Keratinocyte (primary cell): ENCODE results near the gene SLC5A7. TPM values are rescaled to one million over a fixed set of nuclear protein-coding genes. Genes with fewer than 3 reads are reported as not detected.

ENCODE experiments used
- DNase-seq: peaks from one replicate; pipeline ENCODE4 v3.0.0-alpha.2; 2011; ENCODE audit warnings: low read depth, missing footprints, low spot score
- FAIRE-seq: peaks from 2 replicates; lab custom pipeline; 2011; peaks lifted over from hg19 to GRCh38; lab: Jason Lieb, UNC
- H2AFZ ChIP-seq: 2 replicates; pipeline ENCODE4 v1.6.0; 2012; ENCODE audit warnings: low read length, control low read depth, inconsistent platforms; ENCODE audit not compliant: control insufficient read depth
- H3K27ac ChIP-seq: 2 replicates; pipeline ENCODE4 v1.5.1; 2011; ENCODE audit warnings: low read length; ENCODE audit not compliant: control insufficient read depth, insufficient read depth
- H3K27me3 ChIP-seq: 3 replicates; pipeline ENCODE4 v1.6.0; 2011; ENCODE audit warnings: low read length; ENCODE audit not compliant: control insufficient read depth, insufficient read depth; ENCODE audit errors: extremely low read depth
- H3K36me3 ChIP-seq, 2 experiments: 2 replicates in 1 of 2; 3 replicates in 1 of 2; pipeline ENCODE4 v1.5.1; 2011; ENCODE audit warnings: low read length in 2 of 2, mild to moderate bottlenecking in 1 of 2; ENCODE audit not compliant: control insufficient read depth in 2 of 2, insufficient read depth in 2 of 2; ENCODE audit errors: extremely low read depth in 1 of 2
- H3K4me1 ChIP-seq: 3 replicates; pipeline ENCODE4 v1.5.1; 2011; ENCODE audit warnings: low read length; ENCODE audit not compliant: control insufficient read depth, insufficient read depth; ENCODE audit errors: extremely low read depth
- H3K4me2 ChIP-seq: 3 replicates; pipeline ENCODE4 v1.6.0; 2011; ENCODE audit warnings: low read depth, low read length; ENCODE audit not compliant: control insufficient read depth, insufficient read depth; ENCODE audit errors: extremely low read depth
- H3K4me3 ChIP-seq, 3 experiments: fragments of 200-600 bp in 1 of 3; sonication (generic) in 1 of 3; 2 replicates in 2 of 3; 3 replicates in 1 of 3; pipeline ENCODE4 v1.5.1; 2011 to 2016; ENCODE audit warnings: low read length in 3 of 3, mild to moderate bottlenecking in 3 of 3, control low read depth in 2 of 3, inconsistent platforms in 1 of 3, low read depth in 1 of 3, mixed read lengths in 1 of 3, mixed run types in 1 of 3, moderate library complexity in 1 of 3; ENCODE audit not compliant: control insufficient read depth in 2 of 3, insufficient read depth in 2 of 3; ENCODE audit errors: extremely low read depth in 1 of 3
- H3K79me2 ChIP-seq: 2 replicates; pipeline ENCODE4 v1.6.0; 2012; ENCODE audit warnings: low read length; ENCODE audit not compliant: control insufficient read depth, insufficient read depth
- H3K9ac ChIP-seq: 3 replicates; pipeline ENCODE4 v1.6.0; 2011; ENCODE audit warnings: low read length; ENCODE audit not compliant: control insufficient read depth, insufficient read depth; ENCODE audit errors: extremely low read depth
- H3K9me1 ChIP-seq: 3 replicates; pipeline ENCODE4 v1.6.0; 2011; ENCODE audit warnings: low read length; ENCODE audit not compliant: control insufficient read depth, insufficient read depth; ENCODE audit errors: extremely low read depth
- H3K9me3 ChIP-seq: 2 replicates; pipeline ENCODE4 v1.5.1; 2012; ENCODE audit warnings: low read depth, low read length; ENCODE audit not compliant: control insufficient read depth
- H4K20me1 ChIP-seq: 3 replicates; pipeline ENCODE4 v1.6.0; 2011; ENCODE audit warnings: low read length; ENCODE audit not compliant: control insufficient read depth, insufficient read depth; ENCODE audit errors: extremely low read depth
- CTCF ChIP-seq, 3 experiments: IDR thresholded peaks in 1 of 3; conservative IDR thresholded peaks in 1 of 3; optimal IDR thresholded peaks in 1 of 3; 2 replicates in 2 of 3; 3 replicates in 1 of 3; pipeline versions ENCODE3 to v1.5.1; 2011; ENCODE audit warnings: low read length in 3 of 3, mild to moderate bottlenecking in 3 of 3, moderate library complexity in 2 of 3, control low read depth in 1 of 3, inconsistent platforms in 1 of 3; ENCODE audit not compliant: insufficient read depth in 2 of 3; ENCODE audit errors: extremely low read depth in 1 of 3
- EZH2 ChIP-seq: IDR thresholded peaks from one replicate; pipeline ENCODE4 v1.6.1; 2012; ENCODE audit warnings: inconsistent platforms, mild to moderate bottlenecking, low read length, moderate library complexity
- dilution Hi-C: fragments of 300-500 bp; cut with MboI; formaldehyde crosslinking; loops from one replicate; pipeline ENCODE4 v1.7.0; 2020; ENCODE audit warnings: low sequenced_read_pairs; ENCODE audit not compliant: extremely low pct_ligation_motif_present
- polyA plus RNA-seq, 5 experiments: library from polyadenylated mRNA; depleted of rRNA in 3 of 5; stranded (reverse) in 3 of 5; stranded (forward) in 1 of 5; unstranded in 1 of 5; fragments of >200 nt; gene quantifications; 1 replicate in 1 of 5; 2 replicates in 3 of 5; 3 replicates in 1 of 5; pipeline versions ENCODE4 v1.2.1 to v1.2.3, GENCODE V29; 2011 to 2012; ENCODE audit warnings: missing spikeins in 2 of 5, low read depth in 1 of 5, low replicate concordance in 1 of 5

SLC5A7 gene
- polyA plus RNA-seq, 1 donor (not counting 4 experiments of a cell fraction or from before 2014, with no cell fraction given) = not detected

- FAIRE-seq = no peak
- Histone ChIP-seq H3K9me1 (no peaks in the 10 kb centered on the region), H3K27ac (no peak overlapping the region), H4K20me1 (no peaks in the 10 kb centered on the region), H3K27me3 (no peaks in the 10 kb centered on the region), H3K9me3 (no peaks in the 10 kb centered on the region), H3K4me2 (no peak overlapping the region), H3K4me1 (no peaks in the 10 kb centered on the region), H3K79me2 (no peaks in the 10 kb centered on the region), H3K36me3 (no peaks in the 10 kb centered on the region), H3K4me3 (no peak overlapping the region), H3K9ac (no peak overlapping the region), H2AFZ (no peak overlapping the region)
- DNase-seq = no peak
- dilution Hi-C loops = no loop called here
- TF ChIP-seq EZH2 (no peak), CTCF (optimal IDR thresholded peaks at IDR 0.05 in 1 of 3, IDR thresholded peaks at IDR 0.05 in 1 of 3, conservative IDR thresholded peaks at IDR 0.05 in 1 of 3; ENCODE audit: extremely low read depth in 1 of 3, insufficient read depth in 2 of 3, low read length in 3 of 3) (no peak)
Observed at GRCh38 chr2:108023776-108024175, 37.5 kb downstream of the SLC5A7 start.

GRCh38 chr2:108026092-108026794, 39.9 kb downstream of the SLC5A7 start:
- H3K9me3 ChIP-seq = no peaks in the 10 kb centered on the region
- no peak overlapping the region for H3K27ac ChIP-seq
- no peak overlapping the region for H3K4me2 ChIP-seq
- FAIRE-seq = no peak
- TF ChIP-seq CTCF (optimal IDR thresholded peaks at IDR 0.05 in 1 of 3, IDR thresholded peaks at IDR 0.05 in 1 of 3, conservative IDR thresholded peaks at IDR 0.05 in 1 of 3; ENCODE audit: extremely low read depth in 1 of 3, insufficient read depth in 2 of 3, low read length in 3 of 3) (no peak), EZH2 (no peak)
- dilution Hi-C loops = no loop called here
- DNase-seq = no peak
- no peak overlapping the region for H2AFZ ChIP-seq
- no peak overlapping the region for H3K4me3 ChIP-seq
- no peak overlapping the region for H3K9ac ChIP-seq
- no peaks in the 10 kb centered on the region for H3K79me2 ChIP-seq
- no peaks in the 10 kb centered on the region for H3K9me1 ChIP-seq
- no peaks in the 10 kb centered on the region for H4K20me1 ChIP-seq
- H3K27me3 ChIP-seq = no peaks in the 10 kb centered on the region
- no peaks in the 10 kb centered on the region for H3K4me1 ChIP-seq
- H3K36me3 ChIP-seq = no peaks in the 10 kb centered on the region
